ENCODE measurements around the gene RIC3. TPM values are rescaled to one million over a fixed set of nuclear protein-coding genes. Genes with fewer than 3 reads are reported as not detected.

RIC3 gene
- total and polyA plus RNA-seq, 2 of the 8 experiments (the other 6 are each of a cell fraction or from before 2014, with no cell fraction given), result 6.4 to 15.5 TPM

DNA sequence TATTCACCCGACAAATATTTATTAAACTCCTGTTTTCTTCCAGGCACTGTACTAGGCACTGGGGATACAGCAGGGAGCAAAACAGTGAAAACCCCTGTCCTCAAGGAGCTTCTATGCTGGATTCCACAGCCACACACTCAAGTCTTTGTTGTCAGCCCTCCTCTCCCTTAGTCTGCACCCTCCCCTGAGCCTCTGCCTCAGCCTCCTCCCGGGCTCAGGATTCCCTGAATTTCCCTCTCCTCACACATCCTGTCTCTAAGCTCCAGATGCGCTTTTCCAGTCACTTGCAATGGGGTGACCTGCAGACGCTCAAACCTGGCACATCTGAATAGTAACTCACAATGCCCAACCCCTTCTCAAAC, 101.3 kb downstream of the RIC3 start:
- Histone ChIP-seq H4K20me1 (replicated peaks in 1 of 2; ENCODE audit: control insufficient read depth in 1 of 2, insufficient read depth in 2 of 2, low read length in 2 of 2) (no peaks in the 10 kb centered on the region), H3K27me3 (replicated peaks in 1 of 4; ENCODE audit: control insufficient read depth in 3 of 4, extremely low read depth in 1 of 4, insufficient read depth in 3 of 4, low read length in 3 of 4) (no peaks in the 10 kb centered on the region; a peak in 2 of 7 replicates), H3K23ac (ENCODE audit: insufficient read length) (no peak overlapping the region), H3K79me2 (ENCODE audit: control insufficient read depth in 1 of 2, insufficient read depth in 2 of 2, low read length in 2 of 2) (no peaks in the 10 kb centered on the region), H2BK20ac (ENCODE audit: low read length) (no peak overlapping the region), H2AFZ (ENCODE audit: low read length) (no peak overlapping the region), H4K91ac (replicated peaks; ENCODE audit: insufficient read length, low read length) (no peak overlapping the region), H3K56ac (replicated peaks; ENCODE audit: insufficient read length, low read depth, low read length) (no peak overlapping the region), H3K79me1 (ENCODE audit: low read depth, low read length) (no peaks in the 10 kb centered on the region), H3K23me2 (ENCODE audit: low read depth, low read length) (no peaks in the 10 kb centered on the region), H2BK120ac (replicated peaks; ENCODE audit: low read depth, low read length) (no peak overlapping the region), H3K4me3 (ENCODE audit: extremely low read depth in 1 of 4, insufficient read depth in 2 of 4, low read depth in 3 of 4, low read length in 4 of 4) (no peak overlapping the region), H2AK5ac (ENCODE audit: low read depth, low read length) (no peak overlapping the region), H2BK15ac (ENCODE audit: low read length) (peak overlapping the region; percentile 73; the same call in 1 of the 2 replicates), H4K5ac (ENCODE audit: insufficient read length, low read depth, low read length) (no peak overlapping the region), H3K36me3 (ENCODE audit: control insufficient read depth in 2 of 4, insufficient read depth in 4 of 4, low read length in 3 of 4) (no peaks in the 10 kb centered on the region), H3K4me2 (ENCODE audit: insufficient read depth in 1 of 2, low read depth in 2 of 2, low read length in 2 of 2) (no peak overlapping the region), H2BK5ac (ENCODE audit: low read depth, low read length) (no peak overlapping the region), H3K4ac (replicated peaks; ENCODE audit: insufficient read length, low read depth, low read length) (no peak overlapping the region), H3K27ac (ENCODE audit: low read depth, low read length) (no peak overlapping the region), H3K14ac (ENCODE audit: insufficient read length) (no peak overlapping the region), H2BK12ac (ENCODE audit: low read depth, low read length) (no peak overlapping the region), H3K18ac (ENCODE audit: extremely low read depth, low read length) (no peak overlapping the region), H3K9ac (replicated peaks in 1 of 4; ENCODE audit: extremely low read depth in 1 of 4, low read depth in 3 of 4, low read length in 3 of 4) (no peak overlapping the region), H3K9me3 (ENCODE audit: insufficient read depth in 2 of 2, low read depth in 1 of 2, low read length in 1 of 2) (no peaks in the 10 kb centered on the region), H4K8ac (ENCODE audit: extremely low read depth, insufficient read depth, low read length) (peak overlapping the region; percentile 20; the same call in 1 of the 2 replicates), H3K4me1 (replicated peaks in 1 of 4; ENCODE audit: control insufficient read depth in 3 of 4, insufficient read depth in 4 of 4, low read length in 3 of 4) (peaks cover 0 to 14% (median 7%) of the 10 kb centered on the region in 4 experiments; a peak in 6 of 7 replicates)
- TF ChIP-seq POU5F1 (IDR thresholded peaks at IDR 0.05; ENCODE audit: low read depth, low read length), result no peak
- TF ChIP-seq, protein P1, sequence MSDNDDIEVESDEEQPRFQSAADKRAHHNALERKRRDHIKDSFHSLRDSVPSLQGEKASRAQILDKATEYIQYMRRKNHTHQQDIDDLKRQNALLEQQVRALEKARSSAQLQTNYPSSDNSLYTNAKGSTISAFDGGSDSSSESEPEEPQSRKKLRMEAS (IDR thresholded peaks at IDR 0.05), result no peak
- TF ChIP-seq BRCA1 (IDR thresholded peaks at IDR 0.05; ENCODE audit: low read depth, low read length), result no peak
- CTCF ChIA-PET (ENCODE audit: partially characterized antibody), result interaction anchor here (0.6 to 5.2 kb wide), 15 partner anchors 9 to 116 kb away, joined by 3 to 106 read pairs (median 7); no protein-coding TSS in a partner anchor
- FAIRE-seq (no peak), DNase-seq (ENCODE audit: low read depth in 1 of 2, low spot score in 2 of 2) (peak in 1 of 2 experiments; percentile 39)
- POLR2A ChIA-PET (ENCODE audit: partially characterized antibody), result interaction anchor here (1.5 kb wide), 1 partner anchor 13 kb away, joined by 5 read pairs; no protein-coding TSS in a partner anchor
- 88% methylated on average over 4 of the region's 4 CpGs; no CpG with 5 or more reads in 1 of the 2 experiments for WGBS, 2 experiments (ENCODE audit: extremely low coverage in 1 of 2, insufficient coverage in 1 of 2, insufficient read length in 1 of 2, insufficient replicate concordance in 2 of 2, low coverage in 1 of 2, low lambda C conversion rate in 2 of 2, missing lambda C conversion rate in 1 of 2)
